Uterus (tissue), 2 donors: ENCODE results near the gene LRG1.

Experiments
- CTCF ChIP-seq, 4 experiments: fragments of 200-600 bp in 2 of 4; fragments of 450-650 bp in 2 of 4; sonication (generic) in 2 of 4; IDR thresholded peaks; one replicate each; pipeline ENCODE4 v1.5.1; 2016 to 2019; ENCODE audit warnings: antibody characterized with exemption in 4 of 4, mild to moderate bottlenecking in 2 of 4, moderate library complexity in 1 of 4
- POLR2A ChIP-seq, 2 donors: fragments of 450-650 bp; IDR thresholded peaks; one replicate each; pipeline ENCODE4 v1.6.1; 2016; ENCODE audit warnings: antibody characterized with exemption in 2 of 2, mild to moderate bottlenecking in 1 of 2, moderate library complexity in 1 of 2

GRCh38 chr19:4499318-4499717, 40.5 kb downstream of the LRG1 start:
- TF ChIP-seq CTCF (IDR thresholded peaks at IDR 0.05) (no peak), POLR2A (IDR thresholded peaks at IDR 0.05) (no peak)
